NOMO-1 treated with dmso at 0.1 percent for 144 hours (cell line): ENCODE data around the gene PPP6R2.
"Not testable (repeated sequence)": the region's sequence is repeated elsewhere in the genome, so short reads cannot be mapped to it uniquely, and the experiment has no call there.

ENCODE experiments used
- DNase-seq: peaks from one replicate; lab custom pipeline; 2025; ENCODE audit not compliant: unreplicated experiment; lab: John Stamatoyannopoulos, UW

PPP6R2 gene

DNA sequence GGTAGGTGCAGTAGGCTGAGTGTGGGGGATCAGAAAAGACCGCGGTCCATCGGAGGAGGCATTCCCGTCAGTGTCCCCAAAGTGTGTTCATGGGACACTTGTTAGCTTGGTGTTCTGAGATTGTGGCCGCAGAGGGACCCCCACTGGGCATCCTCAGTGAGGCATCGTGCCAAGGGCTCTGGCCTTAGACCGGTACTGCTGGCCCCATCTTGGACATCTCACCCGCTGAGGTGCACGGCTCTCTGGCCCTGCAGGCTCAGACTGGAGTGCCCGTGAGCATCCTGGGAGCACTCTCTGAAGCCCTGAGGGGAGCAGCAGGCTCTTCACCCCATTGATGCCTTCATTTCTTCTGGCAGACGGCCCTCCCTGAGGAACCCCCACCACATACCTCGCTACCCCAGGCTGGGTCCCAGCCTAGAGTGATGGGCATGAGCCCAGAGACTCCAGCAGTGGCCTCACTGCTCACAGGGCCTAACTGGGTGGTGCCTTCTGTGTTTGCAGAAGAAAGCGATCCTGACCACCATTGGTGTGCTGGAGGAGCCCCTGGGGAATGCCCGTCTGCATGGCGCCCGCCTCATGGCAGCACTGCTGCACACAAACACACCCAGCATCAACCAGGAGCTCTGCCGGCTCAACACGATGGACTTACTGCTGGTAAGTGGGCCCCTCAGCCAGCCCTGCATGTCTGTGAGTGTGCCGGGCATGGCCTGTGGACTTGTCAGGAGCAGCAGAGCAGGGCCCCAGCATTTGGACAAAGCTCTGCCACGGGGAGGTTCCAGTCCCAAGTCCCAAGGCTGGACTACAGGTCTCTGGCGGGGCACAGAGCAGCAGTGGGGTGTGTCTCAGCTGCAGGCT, 80.1 kb downstream of the PPP6R2 start:
- no peak for DNase-seq

DNA sequence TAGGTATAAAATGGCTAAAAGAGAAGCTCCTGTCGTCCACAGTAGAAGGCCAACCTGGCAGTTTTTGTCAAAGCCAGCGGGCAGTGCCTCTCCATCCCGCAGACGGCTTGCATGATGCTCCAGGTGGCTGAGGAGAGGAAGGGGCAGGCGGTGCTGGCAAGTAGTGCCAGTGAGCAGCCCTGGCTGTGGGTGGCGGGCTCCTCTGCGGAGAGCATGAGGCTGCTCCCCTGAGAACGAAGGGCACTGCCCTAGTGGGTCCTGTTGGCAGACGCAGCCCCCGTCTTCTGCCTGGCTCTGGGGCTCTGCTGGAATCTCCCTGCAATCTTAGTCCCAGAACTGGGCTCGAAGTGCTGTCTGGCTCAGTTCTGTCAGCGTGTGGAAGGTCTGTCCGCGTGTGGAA, 80.8 kb downstream of the PPP6R2 start:
- DNase-seq = no peak

DNA sequence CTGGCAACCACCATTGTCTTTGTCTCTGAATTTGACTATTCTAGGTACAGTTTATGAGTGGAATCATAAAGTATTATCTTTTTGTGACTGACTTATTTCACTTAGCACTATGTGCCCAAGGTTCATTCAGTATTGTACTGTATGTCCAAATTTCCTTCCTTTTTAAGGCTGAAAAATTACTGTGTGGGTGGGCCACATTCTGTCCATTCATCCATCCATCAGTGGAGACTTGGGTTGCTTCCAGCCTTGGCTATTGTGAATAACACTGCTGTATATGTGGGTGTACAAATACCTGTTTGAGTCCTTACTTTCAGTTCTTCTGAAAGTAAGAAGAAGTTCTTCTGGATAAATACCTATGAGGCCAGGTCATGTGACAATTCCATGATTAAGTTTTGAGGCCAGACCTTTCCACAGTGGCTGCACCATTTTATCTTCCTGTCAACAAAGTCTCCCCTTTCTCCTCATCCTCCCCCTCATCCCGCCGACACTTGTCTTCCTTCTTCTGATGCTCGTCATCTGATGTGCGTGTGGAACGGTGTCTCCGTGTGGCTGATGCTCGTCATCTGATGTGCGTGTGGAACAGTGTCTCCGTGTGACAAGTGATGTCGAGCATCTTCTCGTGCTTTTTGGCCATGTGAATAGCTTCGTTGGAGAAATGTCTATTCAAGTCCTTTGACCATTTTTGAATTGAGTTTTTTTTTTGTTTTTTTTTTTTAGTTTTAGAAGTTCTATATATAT, 82.2 kb downstream of the PPP6R2 start:
- no peak for DNase-seq

DNA sequence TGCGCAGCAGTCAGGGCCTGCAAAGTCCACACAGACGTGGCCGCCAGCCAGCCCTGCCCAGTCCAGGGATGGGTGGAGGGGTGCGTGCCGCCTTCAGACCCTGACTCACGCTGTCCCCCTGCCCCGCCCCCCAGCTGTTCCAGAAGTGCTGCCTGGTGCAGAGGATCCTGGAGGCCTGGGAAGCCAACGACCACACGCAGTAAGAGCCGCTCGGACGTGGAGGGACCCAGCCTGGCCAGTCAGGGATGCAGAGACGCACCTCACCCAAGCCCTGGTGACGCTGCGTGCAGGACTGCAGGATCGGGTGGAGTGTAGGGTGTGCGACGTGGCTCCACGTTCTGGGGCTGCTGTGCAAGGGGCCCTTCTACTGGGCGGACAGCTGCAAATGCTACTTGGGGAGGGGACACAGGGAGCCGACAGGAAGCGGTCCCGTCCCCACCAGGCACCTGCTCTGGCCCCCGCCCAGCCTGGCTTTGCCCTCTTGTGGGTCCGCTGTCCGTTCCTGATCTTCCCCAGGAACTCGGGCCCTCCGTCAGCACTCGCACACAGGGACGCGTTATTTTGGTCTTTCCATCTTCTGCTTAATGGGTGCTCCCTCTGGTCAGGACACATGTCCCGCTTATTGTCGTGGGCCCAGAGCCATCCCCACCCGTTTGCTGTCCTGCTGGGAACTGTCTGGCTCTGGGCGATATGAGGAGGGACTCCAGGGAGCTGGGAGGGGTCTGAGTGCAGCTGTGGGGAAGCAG, 89.2 kb downstream of the PPP6R2 start:
- no peak for DNase-seq

DNA sequence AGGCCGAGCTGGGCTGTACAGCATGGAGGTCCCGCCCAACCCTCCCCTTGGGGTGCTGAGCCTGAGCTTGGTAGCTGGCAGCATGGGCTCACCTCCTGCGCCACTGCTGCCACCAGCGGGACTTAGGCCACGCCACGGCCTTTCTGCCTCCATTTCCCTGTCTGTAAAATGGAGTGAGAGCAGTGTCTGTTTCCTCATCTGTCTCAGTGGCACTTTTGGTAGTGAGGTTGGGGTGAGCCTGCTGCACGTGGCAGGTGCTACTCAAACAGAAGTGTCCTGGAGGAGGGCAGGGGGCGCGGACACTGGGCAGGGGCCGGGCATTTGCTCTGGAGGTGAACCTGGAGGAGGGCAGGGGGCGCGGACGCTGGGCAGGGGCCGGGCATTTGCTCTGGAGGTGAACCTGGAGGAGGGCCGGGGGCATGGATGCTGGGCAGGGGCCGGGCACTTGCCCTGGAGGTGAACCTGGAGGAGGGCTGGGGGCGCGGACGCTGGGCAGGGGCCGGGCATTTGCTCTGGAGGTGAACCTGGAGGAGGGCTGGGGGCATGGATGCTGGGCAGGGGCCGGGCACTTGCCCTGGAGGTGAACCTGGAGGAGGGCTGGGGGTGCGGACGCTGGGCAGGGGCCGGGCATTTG, 89.9 kb downstream of the PPP6R2 start:
- DNase-seq = not testable (repeated sequence)

DNA sequence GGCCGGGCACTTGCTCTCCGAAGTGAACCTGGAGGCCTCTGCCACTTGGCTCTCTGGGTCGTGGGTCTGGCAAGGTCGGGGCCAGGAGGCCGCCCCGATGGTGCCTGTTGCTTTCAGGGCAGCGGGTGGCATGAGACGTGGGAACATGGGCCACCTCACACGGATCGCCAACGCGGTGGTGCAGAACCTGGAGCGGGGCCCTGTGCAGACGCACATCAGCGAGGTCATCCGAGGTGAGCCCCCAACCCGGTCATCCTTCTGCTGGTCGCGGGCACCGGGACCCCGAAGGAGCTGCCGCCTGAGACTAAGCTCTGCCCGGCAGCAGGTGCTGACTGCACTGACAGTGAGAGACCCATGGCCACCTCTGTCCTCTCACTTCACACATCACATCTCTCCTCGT, 91.7 kb downstream of the PPP6R2 start:
- no peak for DNase-seq

DNA sequence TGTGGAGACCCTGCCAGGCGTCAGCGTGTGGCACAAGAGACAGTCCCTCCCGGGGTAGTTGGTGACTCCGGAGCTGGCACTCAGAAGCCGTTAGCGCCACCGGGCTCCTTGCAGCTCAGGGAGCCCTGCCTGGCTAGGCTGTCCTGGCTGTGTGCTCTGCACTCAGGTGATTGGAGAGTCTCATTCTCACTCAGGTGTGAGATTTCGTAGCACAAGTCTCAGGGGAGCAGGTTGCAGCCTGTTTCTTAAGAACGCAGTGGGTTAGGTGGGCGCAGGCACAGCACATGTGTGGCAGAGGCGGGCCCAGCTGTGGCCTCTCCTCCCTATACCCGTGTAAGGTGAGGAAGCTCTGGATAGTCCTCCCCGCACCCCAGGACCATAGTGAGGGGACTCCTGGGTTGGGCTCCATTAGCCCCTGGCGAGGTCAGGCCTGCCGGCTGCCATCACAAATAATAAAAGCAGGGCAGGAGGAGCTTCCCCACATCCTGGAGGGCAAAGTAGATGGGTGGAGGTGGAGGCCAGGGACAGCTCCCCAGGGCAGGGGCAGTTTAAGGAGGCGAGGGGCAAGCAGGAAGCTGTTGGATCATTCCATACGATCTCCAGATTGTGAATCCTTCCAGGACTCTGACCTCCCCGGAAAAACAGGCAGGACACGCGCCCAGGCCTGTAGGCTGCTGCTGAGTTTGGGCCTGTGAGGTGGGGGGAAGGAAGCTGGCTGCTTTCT, 92.3 kb downstream of the PPP6R2 start:
- no peak for DNase-seq

DNA sequence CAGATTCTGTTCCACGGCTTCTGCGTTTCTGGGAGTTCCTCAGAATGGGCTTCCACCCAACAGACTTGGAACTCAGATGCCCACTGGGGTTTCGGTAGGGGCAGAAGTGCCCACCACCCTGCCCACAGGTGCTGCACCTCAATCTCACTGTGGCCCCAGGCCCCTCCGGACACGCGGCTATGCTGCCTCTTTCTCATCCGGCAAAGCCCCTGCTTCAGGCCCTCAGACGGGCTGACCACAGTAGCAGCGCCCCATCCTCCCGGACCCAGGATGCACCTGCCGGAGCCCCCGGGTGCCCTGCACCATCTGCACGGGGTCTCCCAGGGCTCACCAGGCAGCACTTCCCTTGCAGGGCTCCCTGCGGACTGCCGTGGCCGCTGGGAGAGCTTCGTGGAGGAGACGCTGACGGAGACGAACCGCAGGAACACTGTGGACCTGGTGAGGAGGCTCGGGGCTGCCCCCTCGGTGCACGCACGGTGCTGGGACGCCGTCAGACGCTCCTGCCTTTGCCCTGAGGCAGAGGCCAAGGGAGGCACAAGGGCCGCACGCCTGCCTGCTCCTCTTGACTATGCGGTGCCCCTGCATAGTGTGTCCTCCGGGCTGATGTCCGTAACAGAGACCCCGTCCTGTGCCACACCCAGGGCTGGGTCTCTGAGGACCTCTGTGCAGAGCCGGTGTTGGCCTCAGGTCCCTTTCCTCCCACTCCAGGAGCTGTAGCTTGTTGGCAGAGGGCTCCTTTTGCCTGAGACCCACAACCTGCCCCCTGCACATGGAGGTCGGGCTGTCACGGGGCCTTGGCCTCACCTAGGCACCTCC, 93.1 kb downstream of the PPP6R2 start:
- DNase-seq = no peak

DNA sequence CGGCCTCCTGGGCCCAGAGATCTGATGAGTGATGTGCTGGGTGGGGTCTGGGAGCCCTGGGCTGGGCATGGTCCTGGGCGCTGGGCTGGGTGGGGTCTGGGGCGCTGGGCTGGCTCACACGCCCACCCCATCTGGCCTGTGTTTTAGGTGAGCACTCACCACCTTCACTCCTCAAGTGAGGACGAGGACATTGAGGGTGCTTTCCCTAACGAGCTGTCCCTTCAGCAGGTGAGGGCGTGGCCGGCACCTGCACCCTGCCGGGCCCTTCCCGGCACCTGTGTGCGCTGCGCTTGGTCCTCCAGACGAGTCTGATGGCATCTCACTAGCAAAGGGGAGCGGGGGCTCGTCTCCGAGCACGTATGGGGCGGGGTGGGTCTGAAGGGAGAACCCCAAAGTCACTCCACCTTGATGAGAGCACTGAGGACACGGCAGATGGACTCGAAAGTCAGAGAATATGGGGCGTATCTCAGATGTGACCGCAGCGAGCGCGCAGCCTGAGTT, 93.8 kb downstream of the PPP6R2 start:
- DNase-seq = no peak

DNA sequence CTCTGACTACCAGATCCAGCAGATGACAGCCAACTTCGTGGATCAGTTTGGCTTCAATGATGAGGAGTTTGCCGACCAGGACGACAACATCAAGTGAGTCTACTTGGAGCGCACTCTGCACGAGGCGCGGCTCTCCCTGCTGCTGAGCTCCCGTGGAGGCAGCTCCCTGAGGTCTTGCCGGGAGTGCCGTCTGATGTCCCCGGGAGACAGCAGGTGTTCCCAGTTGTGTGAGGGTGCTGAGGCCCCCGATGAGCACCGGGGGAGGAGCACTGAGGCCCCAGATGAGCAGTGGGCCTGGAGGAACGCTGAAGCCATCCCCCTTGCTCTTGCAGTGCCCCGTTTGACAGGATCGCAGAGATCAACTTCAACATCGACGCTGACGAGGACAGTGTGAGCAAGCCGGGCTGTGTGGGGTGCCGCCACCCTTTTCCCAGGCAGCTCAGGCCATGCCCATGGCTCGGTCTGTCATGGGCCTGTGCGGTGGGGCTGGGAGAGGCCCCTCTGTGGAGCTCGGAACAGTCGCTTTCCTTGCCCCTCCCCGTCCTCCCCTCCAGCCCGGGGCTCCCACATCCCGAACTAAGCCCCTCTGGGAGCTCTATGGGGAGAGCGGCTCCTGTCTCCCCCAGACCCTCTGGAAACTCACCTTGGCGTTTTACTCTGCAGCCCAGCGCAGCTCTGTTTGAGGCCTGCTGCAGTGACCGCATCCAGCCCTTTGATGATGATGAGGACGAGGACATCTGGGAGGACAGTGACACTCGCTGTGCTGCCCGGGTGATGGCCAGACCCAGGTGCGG, 94.6 kb downstream of the PPP6R2 start:
- no peak for DNase-seq

DNA sequence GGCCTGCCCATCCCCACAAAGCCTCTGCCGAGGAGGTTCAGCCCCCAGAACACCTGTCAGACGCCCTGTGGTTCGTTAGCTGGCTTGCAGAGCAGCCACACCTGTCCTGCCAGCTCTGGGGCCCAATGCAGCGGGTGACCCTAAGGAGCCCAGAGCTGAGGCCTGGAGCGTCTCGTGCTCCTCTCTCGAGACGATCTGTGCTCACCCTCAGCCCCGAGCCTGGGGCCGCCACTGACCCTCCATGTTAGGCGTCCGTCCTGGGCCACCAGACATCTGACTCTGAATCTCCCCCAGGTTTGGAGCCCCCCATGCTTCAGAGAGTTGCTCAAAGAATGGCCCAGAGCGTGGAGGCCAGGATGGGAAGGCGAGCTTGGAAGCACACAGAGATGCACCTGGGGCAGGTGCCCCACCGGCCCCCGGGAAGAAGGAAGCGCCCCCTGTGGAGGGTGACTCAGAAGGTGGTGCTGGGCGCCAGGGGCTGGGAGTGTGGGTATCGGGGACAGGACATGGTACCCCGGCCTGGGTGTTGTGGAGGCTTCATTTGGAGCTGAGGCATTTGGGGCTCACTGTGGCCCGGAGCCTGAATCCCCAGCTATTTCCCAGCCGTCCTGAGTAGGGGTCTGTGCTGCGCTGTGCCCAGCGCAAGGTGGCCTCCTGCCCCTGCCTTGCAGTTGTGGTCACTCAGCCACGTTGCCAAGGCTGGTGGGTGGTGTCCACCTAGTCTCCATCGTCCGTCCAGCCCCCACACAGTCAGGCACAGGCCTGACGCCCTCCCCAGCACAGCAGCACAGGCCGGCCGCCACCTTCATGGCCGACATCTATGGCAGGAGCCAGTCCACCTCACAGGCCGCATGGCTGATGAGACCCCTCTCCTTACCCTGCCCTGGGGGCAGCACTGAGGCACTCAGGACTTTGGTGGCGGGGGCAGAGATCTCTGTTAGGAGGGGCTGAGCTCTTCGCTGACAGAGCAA, 95.5 kb downstream of the PPP6R2 start:
- no peak for DNase-seq

DNA sequence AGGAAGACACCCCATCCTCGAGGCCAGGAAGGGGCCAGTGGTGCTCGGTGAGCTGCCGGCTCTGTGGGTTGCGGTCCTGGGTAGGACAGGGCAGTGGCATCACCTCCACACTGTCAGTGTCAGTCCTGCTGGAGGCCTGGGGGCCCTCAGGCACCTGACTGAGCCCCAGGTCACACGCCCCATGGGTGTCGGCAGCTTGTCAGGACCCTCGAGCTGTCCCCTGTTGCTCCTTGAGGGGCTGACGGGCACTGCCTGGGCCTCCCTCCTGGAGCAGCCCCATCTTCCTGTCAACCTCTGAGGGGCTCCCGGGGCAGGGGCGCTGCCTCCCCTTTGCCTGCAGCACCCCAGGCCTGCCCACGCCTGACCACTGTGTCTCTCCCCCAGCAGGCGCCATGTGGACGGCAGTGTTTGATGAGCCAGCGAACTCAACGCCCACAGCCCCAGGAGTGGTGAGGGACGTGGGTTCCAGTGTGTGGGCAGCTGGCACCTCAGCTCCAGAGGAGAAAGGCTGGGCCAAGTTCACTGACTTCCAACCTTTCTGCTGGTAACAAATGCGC, 96.3 kb downstream of the PPP6R2 start:
- no peak for DNase-seq

DNA sequence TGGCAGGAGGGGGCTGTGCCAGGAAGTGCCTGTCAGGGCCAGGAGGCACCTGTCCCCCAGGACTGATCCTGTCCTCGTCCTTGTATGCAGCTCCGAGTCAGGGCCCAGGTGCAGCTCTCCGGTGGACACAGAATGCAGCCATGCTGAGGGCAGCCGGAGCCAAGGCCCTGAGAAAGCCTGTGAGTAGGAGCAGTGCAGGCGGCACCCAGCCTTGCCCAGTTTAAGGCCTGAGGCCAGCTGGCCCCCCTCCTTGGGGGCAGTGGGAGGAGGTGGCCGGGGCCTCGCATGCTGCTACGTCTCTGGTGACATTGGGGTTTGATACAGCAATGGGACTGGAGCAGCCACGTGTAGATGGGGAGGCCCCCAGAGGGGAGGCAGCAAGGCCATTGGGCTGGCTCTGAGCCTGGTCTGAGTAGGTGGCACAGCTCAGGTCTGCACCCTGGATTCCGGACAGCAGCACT, 96.8 kb downstream of the PPP6R2 start:
- no peak for DNase-seq

DNA sequence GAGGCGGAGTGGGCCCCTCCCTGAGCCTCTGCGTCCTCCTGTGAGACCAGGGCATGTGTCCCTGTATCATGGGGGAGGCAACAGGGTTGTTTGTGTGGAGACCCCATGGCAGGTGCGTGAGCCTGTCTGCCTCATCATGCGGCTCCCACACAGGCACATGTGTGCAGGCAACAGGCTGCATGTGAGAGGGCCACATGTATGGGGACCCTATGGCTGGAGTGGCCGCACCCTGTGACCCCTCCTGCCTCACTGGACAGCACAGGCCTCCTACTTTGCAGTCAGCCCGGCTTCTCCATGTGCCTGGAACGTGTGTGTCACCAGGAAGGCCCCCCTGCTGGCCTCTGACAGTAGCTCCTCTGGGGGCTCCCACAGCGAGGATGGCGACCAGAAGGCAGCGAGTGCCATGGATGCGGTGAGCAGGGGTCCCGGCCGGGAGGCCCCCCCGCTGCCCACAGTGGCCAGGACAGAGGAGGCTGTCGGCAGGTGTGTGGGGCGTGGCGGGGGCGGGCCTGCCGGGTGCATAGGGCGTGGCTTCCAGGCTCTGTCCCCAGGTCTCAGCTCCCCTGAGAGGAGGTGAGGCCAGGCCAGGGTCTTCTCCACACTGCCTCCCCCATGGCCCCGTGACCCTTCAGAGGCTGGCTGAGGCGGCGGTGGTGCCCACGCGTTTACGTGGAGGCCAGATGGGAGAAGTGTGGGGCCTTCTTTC, 97.6 kb downstream of the PPP6R2 start:
- no peak for DNase-seq

DNA sequence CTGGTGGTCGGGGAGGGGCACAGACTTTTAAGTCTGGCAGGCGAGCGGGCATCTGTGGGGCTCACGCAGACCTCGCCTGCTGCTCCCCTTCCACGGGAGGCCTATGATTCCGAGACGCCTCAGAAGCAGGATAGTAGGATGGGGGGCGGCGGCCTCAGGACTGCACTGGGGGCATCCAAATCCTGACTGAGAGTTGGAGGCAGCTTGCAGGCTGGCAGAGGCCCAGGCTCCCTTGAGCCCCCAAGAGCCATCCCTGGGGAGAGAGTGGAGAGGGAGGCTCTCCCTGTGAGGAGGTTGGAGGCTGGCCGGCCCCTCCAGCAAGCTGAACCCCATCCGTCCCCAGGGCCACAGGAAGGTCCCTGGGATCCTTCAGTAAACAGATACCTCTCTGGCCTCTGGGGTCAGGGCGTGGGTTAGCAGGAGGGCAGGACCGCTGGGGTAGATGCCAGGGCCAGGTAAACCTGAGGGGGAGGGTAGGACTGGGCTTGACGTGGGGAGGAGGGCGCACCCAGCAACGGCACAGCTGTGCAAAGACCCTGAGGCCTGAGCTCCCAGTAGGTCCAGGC, 98.4 kb downstream of the PPP6R2 start:
- DNase-seq = no peak

DNA sequence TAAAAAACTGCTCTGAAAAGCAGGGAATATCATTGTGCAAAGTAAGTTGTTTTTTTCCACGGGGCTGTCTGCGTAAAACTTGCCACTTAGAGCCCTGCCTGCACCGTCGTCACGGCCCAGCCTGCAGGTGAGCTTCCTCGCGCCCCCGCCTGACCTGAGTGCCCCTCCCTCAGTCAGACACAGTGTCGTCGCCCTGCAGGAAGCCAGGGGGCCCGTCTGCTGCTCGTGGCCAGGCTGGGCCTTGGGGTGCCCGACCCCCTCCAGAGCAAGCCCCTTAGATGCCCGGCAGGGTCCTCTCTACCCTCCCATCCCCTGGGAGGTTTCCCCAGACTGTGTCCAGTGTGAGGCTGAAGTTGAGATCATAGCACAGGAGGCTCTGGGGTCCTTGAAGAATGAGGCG, 100.1 kb downstream of the PPP6R2 start:
- no peak for DNase-seq
